GM18867 (cell line): Measurements from ENCODE around the gene COL4A2.

Experiments
- ATAC-seq: cut with Tn5 transposase; IDR thresholded peaks from one replicate; pipeline ENCODE4 v1.9.1; 2021; ENCODE audit warnings: mild to moderate bottlenecking, moderate library complexity; ENCODE audit not compliant: unreplicated experiment

COL4A2 gene

DNA sequence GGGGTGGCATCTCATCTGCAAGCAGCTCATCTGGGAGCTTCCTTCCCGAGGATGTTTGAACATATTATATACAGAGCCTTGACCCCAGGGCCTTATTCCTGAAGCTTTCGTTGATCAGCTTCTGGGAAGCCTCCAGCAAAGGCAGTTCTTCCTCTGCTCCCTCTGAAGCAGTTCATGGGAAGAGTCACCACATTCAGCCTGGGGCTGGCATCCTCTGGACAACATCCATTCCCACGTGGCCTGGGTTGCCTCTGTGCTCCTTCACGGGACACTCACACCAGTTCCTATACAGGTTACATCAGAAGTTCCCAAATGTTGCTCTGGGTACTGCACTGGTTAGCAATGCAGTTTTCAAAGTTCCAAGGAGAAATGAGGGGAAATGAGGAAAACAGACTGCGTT lies 29.6 kb downstream of the COL4A2 start:
- ATAC-seq: no peak

GRCh38 chr13:110337247-110337646 lies 30.2 kb downstream of the COL4A2 start:
- ATAC-seq: no peak

DNA sequence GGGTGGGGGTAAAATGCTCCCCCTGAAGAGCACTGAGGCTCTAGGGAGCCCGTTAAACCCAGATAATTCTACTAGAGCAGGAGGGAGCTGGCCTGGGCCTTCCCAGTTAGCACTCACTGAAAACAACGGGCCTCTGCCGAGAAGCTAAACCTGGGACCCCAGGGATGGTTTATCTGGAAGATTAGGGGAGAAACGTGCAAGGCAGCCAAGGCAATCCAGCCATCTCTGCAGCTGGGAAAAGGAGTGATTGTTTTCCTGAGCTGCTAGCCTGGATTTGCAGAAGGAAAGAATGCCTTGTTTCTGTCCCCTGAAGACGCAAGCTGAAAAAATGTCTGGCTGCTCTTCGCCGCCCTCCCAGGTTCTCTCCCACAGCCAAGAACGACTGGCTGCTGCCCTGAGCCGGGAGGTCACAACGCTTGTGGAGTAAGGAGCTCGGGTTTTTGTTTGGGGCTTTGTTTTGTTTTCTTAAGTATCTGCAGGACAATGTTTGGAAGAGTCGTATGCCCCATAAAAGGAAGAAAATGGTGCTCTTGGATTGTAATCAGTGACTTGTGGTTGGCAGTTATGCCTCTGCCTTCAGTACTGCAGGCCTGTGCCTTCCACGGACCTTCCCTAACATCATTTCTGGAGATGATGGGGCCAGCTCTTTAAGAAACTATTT lies 31.5 kb downstream of the COL4A2 start:
- no peak for ATAC-seq

DNA sequence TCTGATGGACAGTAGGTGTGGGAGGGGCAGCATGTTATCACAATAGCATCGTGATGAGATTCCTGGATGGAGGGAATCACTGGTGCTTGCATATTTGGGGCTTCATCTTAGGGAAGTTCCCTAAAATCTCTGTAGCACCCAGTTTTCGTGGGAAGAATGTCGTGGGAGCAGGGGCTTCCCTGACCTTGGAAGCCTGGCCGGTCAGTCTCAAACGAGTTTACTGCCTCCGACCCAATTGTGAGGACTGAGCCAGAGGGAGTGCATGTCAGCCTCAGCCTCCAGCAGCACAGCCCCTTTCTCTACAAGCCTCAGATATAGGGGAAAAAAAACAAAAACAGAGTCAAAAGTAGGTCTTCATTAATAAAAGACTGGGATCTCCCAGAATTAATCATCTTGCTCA lies 32.2 kb downstream of the COL4A2 start:
- no peak for ATAC-seq

DNA sequence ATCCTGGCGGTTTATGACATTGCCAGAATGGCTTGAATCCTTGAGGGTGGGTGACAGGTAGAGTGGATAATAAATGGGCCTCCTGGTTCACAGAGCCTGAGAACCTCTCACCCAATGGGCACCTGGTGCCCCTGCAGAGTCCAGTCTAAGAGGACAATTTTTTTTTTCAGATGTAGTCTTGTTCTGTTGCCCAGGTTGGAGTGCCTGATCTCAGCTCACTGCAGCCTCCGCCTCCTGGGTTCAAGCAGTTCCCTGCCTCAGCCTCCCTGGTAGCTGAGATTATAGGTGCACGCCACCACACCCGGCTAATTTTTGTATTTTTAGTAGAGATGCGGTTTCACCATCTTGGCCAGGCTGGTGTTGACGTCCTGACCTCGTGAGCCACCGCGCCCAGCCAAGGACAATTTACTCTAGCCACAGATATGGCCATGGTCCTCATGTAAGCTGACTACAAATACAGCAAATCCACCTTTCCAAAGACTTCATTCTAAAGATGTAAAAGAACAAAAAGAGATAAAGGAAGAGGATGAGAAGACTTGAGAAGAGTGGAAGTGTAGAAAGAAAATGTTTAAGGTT lies 33.0 kb downstream of the COL4A2 start:
- no peak for ATAC-seq

DNA sequence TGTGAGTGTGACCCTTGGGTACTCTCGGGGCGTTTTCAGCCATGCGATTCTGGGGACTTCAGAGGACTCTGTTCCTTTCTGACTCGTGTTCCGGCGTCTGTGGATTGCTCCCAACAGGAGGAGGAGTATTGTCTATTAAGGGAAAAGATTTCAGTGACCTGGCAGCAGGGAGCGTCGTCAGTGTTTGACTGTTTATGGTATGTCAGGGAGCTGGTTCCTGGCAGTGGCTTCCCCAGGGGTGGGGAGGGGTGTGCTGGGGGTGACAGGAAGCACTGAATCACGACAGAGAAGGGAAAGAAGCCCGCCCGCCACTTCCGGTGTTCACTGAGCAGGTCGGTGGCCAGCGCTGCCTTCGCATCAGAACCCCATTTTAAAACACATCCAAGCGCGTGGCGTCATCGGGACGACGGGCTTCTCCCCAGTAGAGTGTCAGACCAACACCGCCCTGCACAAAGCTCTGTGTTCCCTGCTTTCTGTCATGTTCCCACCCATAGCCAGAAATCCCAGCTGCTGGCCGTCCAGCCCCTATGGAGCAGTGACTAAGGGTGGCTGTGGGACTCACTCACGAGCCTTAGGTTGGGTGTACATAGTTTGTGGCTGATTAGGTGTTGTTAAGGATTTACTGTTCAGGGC lies 33.8 kb downstream of the COL4A2 start:
- no peak for ATAC-seq

DNA sequence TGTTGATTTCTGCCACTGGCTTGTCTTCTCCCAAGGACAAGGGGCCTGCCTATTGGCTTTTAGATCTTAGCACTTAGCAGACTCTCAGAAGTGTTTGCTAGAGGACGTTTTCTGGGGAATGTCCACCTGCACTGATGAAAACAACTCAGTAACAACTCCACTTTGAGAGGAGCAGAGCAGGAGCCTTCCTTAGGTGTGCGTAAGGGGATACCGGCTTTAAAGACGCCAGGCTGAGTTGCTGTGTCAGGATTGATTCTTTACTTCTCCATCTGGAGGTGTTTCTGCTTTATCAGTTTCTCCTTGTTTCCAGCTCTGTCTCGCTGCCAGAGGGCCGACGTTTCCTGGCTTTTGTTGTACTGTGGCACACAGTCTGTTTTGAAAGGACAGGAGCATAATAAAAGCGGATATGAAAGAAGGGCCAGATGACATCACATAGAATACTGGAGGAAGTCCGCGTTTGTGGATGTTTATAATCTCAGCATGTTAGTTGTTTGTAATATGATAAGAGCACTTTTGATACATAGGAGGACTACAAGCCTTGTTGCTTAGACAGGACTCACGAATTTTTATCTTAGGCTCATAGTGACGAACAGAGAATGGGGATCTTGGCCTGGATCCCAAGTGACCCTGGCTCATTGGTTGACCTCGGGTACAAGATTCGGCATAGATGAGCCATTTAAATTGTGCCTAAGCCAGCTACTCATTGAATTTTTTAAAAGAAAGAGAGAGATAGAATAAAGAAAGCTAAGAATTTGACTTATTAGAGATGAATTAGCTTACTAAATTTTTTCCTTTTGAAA lies 34.6 kb downstream of the COL4A2 start:
- ATAC-seq: no peak

DNA sequence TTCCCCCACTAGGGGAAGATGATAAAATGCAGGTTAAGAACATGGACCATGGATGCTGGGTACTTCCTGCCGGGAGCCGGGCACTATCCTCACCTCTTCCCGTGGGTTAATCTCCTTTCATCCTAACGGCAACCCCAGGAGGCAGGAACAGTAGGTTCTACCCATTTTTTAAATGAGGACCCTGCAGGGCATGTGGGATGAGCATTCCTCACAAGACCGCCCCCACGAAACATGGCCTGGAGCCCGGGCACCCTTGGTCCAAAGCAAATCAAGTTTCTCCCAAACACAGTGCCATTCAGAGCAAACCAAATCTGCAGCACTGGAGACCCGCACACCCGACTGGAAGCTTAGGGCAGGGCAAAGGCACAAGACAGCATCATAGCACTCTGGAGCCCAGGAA lies 35.4 kb downstream of the COL4A2 start:
- no peak for ATAC-seq

DNA sequence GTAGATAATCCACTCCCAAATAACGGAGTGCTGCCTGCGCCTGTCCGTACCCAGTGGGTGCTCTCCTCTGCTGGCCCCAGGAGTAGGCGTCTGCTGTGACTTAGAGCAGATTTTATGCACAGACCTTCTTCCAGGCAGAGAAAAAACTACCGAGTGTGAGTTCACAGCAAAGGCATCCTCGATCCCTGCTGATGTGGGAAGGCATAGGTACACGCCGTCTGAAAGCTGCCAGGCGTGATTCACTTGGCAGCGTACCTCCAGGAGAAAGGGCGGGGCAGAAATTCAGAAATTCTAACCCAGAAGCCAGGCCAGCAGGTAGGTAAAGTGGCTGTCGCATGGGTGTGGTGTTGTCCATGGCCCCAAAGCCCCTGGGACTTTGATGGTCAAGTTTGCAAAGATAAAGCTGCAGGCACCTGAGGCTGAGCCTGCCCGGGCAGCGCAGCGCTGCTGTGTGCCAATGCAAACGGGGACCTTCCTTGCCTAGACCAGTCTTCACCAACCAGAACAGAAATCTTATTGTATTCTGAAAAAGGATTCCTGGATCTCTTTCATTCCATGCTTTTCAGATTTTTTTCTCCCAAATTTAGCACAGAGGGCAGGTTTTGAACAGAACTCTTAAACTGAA lies 36.3 kb downstream of the COL4A2 start:
- no peak for ATAC-seq

DNA sequence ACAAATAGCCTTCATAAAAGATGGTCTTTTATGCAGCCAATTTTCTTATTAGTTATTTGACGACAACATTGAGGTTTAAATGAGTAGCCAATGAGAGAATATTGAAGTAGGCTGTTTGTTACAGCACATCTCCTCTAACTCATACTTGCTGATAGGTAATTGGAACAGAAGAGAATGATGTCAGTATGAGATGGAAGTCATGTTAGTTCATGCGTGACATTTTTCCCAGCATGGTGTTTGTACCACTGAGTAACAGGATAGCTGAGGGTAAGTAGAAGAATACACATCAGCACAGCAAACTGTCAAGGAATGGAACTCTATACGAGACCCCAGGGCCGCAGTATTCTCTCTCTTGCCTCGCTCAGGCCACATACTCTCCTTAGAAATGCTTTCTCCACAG lies 37.2 kb downstream of the COL4A2 start:
- ATAC-seq: no peak

DNA sequence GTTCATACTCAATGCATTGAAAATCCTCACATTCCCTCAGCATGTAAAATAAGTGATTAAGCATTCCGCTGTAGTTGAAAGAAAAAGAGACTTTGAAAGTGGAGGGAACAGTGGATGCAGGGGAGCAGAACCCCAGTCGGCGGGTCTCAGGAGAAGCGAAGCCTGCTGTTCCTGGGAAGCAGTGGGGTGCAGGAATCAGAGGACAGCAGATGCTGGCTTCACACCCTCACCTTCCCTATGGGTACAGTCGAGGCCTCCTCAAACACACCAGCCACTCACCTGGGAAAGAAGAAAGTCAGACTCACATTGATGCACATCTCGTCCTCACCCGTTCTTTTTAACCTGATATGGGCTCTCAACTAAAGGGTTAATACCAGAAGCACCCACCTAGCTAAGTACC lies 38.2 kb downstream of the COL4A2 start:
- ATAC-seq: no peak

DNA sequence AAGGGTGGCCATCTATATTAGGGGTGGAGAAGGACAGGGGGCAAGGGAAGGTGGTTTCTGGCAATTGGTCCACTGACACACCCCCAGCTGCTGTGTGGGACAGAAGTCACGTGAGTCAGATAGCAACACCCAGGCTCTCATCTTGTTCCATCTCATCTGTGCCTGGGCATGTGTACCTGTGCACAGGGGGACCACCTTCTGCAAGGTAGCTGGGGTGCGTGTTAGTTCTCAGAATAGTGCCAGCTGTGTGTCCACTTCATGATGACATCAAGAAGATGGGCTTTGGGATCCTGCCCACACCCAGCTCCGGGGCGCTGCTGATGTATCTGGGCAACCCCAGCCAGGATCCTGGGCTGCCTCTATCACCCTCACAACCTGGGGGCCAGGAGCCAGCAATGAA lies 38.6 kb downstream of the COL4A2 start:
- no peak for ATAC-seq

DNA sequence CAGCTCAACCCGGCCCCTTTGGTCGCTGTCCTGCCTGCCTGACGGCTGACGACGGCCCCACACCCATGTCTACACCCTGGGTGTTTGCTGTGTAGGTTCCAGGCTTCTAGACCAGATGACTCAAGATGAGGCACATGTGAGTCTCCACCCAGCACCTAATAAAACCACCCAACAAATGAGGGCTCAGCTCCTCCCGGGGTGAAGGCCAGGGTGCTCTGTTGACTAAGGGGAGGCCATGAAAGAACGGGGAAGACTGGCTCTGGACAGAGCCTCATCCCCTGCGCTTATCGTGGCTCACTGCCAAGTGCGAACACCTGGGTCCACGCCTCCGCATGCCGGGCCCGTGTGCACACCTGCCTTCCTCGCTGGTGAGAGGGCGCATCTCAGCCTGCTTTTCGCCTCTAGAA lies 39.6 kb downstream of the COL4A2 start:
- no peak for ATAC-seq

- no peak for ATAC-seq
Observed at GRCh38 chr13:110347088-110347487, 40.0 kb downstream of the COL4A2 start.

DNA sequence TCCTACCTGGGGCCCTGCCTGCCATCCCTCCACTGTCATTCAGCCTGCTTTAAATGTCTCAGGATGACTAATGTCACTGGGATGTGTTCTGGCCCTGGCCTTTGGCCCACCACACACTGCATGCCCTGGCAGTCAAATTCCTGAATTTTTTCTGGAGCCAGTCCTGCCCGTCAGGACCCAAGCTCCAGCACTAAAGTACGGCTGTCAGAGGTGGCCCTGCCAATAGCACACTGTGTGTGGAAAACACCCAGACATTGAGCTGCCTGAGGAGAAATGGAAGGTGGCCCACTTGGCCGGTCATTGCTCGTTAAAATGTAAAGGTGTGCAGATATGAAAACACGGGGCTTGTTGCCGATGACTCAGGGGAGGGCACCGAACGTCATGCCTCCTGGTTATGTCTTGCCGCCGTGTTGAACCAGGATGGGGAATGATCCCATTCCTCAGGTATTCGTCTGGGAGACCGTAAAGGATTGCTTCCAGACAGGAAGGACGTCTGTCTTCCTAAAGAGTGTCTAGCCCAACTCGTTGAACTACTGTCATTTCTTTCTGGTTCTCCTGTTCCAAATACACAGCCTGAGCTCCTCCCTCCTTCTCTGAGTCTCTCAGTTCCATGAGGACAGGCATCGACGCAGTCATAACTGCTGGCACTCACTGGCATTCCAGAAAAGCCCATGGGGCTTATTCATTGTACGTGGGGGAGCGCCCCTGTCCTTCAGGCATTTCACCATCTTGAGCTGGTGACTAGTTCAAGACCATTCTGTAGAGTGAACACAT lies 40.6 kb downstream of the COL4A2 start:
- no peak for ATAC-seq

GRCh38 chr13:110348309-110349105 lies 41.4 kb downstream of the COL4A2 start:
- no peak for ATAC-seq

DNA sequence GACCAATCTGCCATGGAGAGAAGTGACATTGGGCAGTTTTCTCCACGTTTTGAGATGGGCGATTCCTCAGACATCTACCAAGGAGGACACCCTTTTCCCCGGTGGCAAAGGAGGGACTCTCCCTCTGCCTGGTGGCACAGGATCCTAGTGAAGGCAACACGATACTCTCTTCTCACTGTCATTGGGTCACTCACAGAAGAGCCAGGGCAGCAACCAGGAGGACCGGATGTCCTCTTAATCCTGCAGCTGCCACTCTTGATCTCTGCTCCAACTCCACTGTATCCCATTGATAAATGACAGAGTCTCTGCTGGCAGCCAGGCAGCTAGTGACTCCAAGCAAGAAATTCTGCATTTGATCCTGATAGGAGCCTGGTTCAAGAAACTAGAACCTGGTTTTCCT lies 42.2 kb downstream of the COL4A2 start:
- ATAC-seq: no peak

GRCh38 chr13:110350049-110350448 lies 43.0 kb downstream of the COL4A2 start:
- ATAC-seq: no peak

DNA sequence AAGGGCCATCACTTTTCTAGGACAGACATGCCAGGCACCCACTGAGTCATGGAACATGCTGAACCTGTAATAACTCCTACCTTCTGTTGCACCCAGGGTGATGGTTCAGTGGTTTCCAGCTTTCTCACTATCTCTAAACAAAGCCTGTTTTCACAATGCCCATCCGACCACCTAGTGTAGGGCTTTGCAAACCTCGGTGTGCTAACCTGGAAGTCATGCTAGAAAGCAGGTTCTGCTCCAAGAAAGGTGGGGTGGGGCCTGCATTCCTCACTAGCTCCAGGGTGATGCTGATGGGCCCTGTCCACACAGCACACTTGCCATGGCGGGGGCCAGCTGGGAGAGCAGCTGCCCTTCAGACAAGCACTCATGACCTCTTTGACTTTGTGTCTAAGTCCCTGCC lies 43.4 kb downstream of the COL4A2 start:
- ATAC-seq: no peak
